Measurements from ENCODE around the gene NAV3. TPM values are rescaled to one million over a fixed set of nuclear protein-coding genes. Genes with fewer than 3 reads are reported as not detected.

NAV3 gene
- total and polyA plus RNA-seq, 2 donors (not counting 1 experiment from before 2014, with no cell fraction given) = not detected

DNA sequence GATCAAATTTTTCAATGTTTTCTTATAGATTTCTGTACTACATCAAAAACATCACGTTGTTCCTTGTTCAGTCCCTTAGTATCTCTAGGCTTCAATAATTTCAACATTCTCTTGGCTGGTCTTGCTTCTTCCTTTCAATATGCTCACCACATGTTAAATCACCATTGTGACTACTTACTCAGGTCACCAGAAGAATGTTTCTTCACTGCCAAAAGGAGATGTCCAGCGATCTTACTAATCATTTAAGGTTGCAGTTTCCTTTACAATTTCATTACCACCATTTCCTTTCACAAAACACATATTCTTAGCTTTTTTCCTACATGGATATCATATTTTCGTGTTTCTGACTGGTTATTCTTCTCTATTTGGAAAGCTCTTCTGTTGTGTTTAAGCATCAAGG, 363.8 kb downstream of the NAV3 start:
- 44% methylated on average over 1 of the region's 3 CpGs for WGBS (ENCODE audit: insufficient coverage)
- CTCF ChIA-PET = no interaction called here

GRCh38 chr12:78198896-78199295, 368.2 kb downstream of the NAV3 start:
- Mint-ChIP-seq H3K4me3 (no peak overlapping the region), H3K27me3 (no peaks in the 10 kb centered on the region), H3K27ac (no peak overlapping the region), H3K4me1 (no peaks in the 10 kb centered on the region), H3K9me3 (ENCODE audit: insufficient read depth) (no peaks in the 10 kb centered on the region)
- Histone ChIP-seq H3K9ac (ENCODE audit: low read length) (no peak overlapping the region), H3K4me1 (ENCODE audit: control insufficient read depth in 2 of 2, insufficient read depth in 2 of 2, low read length in 2 of 2) (no peaks in the 10 kb centered on the region), H2AFZ (ENCODE audit: insufficient read depth, low read depth, low read length, poor library complexity, severe bottlenecking) (no peak overlapping the region), H3K79me2 (ENCODE audit: control insufficient read depth, insufficient read depth, low read length) (no peaks in the 10 kb centered on the region), H3K4me3 (ENCODE audit: control extremely low read depth in 1 of 5, extremely low read depth in 1 of 5, insufficient read depth in 1 of 5, low read depth in 2 of 5, low read length in 4 of 5) (no peak overlapping the region), H3K36me3 (replicated peaks in 1 of 2; ENCODE audit: control extremely low read depth in 1 of 2, control insufficient read depth in 1 of 2, extremely low read depth in 1 of 2, insufficient read depth in 2 of 2, low read length in 1 of 2) (no peaks in the 10 kb centered on the region), H3K27ac (ENCODE audit: low read length in 2 of 2) (no peak overlapping the region), H3K9me3 (ENCODE audit: control extremely low read depth in 1 of 3, control insufficient read depth in 2 of 3, insufficient read depth in 1 of 3, low read length in 2 of 3) (no peaks in the 10 kb centered on the region), H3K4me2 (replicated peaks; ENCODE audit: low read depth, low read length, poor library complexity, severe bottlenecking) (no peak overlapping the region), H4K20me1 (ENCODE audit: control insufficient read depth, insufficient read depth, low read length, poor library complexity, severe bottlenecking) (no peaks in the 10 kb centered on the region), H3K27me3 (replicated peaks in 1 of 4; ENCODE audit: control extremely low read depth in 1 of 4, control insufficient read depth in 3 of 4, insufficient read depth in 4 of 4, low read length in 3 of 4) (no peaks in the 10 kb centered on the region)
- no peak for TF ChIP-seq CTCF (IDR thresholded peaks at IDR 0.05)
- TF ChIP-seq EZH2 (IDR thresholded peaks at IDR 0.05; ENCODE audit: borderline replicate concordance, insufficient read depth, low read depth, low read length, poor library complexity, severe bottlenecking) = no peak
- ATAC-seq (ENCODE audit: low read depth) (no peak), DNase-seq (no peak)
- ChIA-PET POLR2A (no interaction called here), CTCF (no interaction called here)
- no CpG with 5 or more reads among the region's 1 CpG for WGBS (ENCODE audit: insufficient coverage)
- intact Hi-C loops (cut with micrococcal nuclease) = no loop called here

More for the DNA sequence above, 363.8 kb downstream of the NAV3 start:
- no peak overlapping the region for H3K4me3 Mint-ChIP-seq
- intact Hi-C loops (cut with micrococcal nuclease) = no loop called here
- no peak overlapping the region for H3K27ac ChIP-seq (ENCODE audit: low read length in 2 of 2)
- no peak overlapping the region for H2AFZ ChIP-seq (ENCODE audit: insufficient read depth, low read depth, low read length, poor library complexity, severe bottlenecking)
- H3K27me3 ChIP-seq (replicated peaks in 1 of 4; ENCODE audit: control extremely low read depth in 1 of 4, control insufficient read depth in 3 of 4, insufficient read depth in 4 of 4, low read length in 3 of 4) = no peaks in the 10 kb centered on the region
- DNase-seq = no peak
- no peak overlapping the region for H3K4me3 ChIP-seq (ENCODE audit: control extremely low read depth in 1 of 5, extremely low read depth in 1 of 5, insufficient read depth in 1 of 5, low read depth in 2 of 5, low read length in 4 of 5)
- H4K20me1 ChIP-seq (ENCODE audit: control insufficient read depth, insufficient read depth, low read length, poor library complexity, severe bottlenecking) = no peaks in the 10 kb centered on the region
- no peaks in the 10 kb centered on the region for H3K36me3 ChIP-seq (replicated peaks in 1 of 2; ENCODE audit: control extremely low read depth in 1 of 2, control insufficient read depth in 1 of 2, extremely low read depth in 1 of 2, insufficient read depth in 2 of 2, low read length in 1 of 2)
- H3K4me1 Mint-ChIP-seq = no peaks in the 10 kb centered on the region
- no peaks in the 10 kb centered on the region for H3K9me3 Mint-ChIP-seq (ENCODE audit: insufficient read depth)
- ATAC-seq (ENCODE audit: low read depth) = no peak
- H3K27me3 Mint-ChIP-seq = no peaks in the 10 kb centered on the region
- POLR2A ChIA-PET = no interaction called here
- H3K9ac ChIP-seq (ENCODE audit: low read length) = no peak overlapping the region
- H3K27ac Mint-ChIP-seq = no peak overlapping the region
- no peaks in the 10 kb centered on the region for H3K4me1 ChIP-seq (ENCODE audit: control insufficient read depth in 2 of 2, insufficient read depth in 2 of 2, low read length in 2 of 2)
- no peaks in the 10 kb centered on the region for H3K79me2 ChIP-seq (ENCODE audit: control insufficient read depth, insufficient read depth, low read length)
- no peak overlapping the region for H3K4me2 ChIP-seq (replicated peaks; ENCODE audit: low read depth, low read length, poor library complexity, severe bottlenecking)
- no peaks in the 10 kb centered on the region for H3K9me3 ChIP-seq (ENCODE audit: control extremely low read depth in 1 of 3, control insufficient read depth in 2 of 3, insufficient read depth in 1 of 3, low read length in 2 of 3)
- TF ChIP-seq CTCF (IDR thresholded peaks at IDR 0.05) (no peak), EZH2 (IDR thresholded peaks at IDR 0.05; ENCODE audit: borderline replicate concordance, insufficient read depth, low read depth, low read length, poor library complexity, severe bottlenecking) (no peak)
